Mesothelial cell of epicardium (in vitro differentiated cells): Measurements from ENCODE around the gene PREB. TPM values are rescaled to one million over a fixed set of nuclear protein-coding genes. Genes with fewer than 3 reads are reported as not detected.

Source experiments
- DNase-seq, 2 experiments: peaks; one replicate each; pipeline ENCODE4 v3.0.0; 2021; ENCODE audit warnings: low spot score in 2 of 2; ENCODE audit not compliant: unreplicated experiment in 2 of 2
- H3K27ac Mint-ChIP-seq: 2 replicates; pipeline ENCODE4 v1.8.0; 2021; ENCODE audit warnings: mixed read lengths
- H3K27me3 Mint-ChIP-seq: 2 replicates; pipeline ENCODE4 v1.8.0; 2021; ENCODE audit warnings: low read depth, mixed read lengths
- H3K36me3 Mint-ChIP-seq: 2 replicates; pipeline ENCODE4 v1.8.0; 2021; ENCODE audit warnings: mixed read lengths
- H3K4me1 Mint-ChIP-seq: 2 replicates; pipeline ENCODE4 v1.8.0; 2021; ENCODE audit warnings: mixed read lengths
- H3K4me3 Mint-ChIP-seq: 2 replicates; pipeline ENCODE4 v1.8.0; 2021; ENCODE audit warnings: mild to moderate bottlenecking, moderate library complexity, mixed read lengths
- H3K9me3 Mint-ChIP-seq: 2 replicates; pipeline ENCODE4 v1.8.0; 2021; ENCODE audit warnings: mixed read lengths
- total RNA-seq: library from RNA; stranded (reverse); gene quantifications from 3 replicates; pipeline ENCODE4 v1.2.1, GENCODE V29; 2021
- TF ChIP-seq, protein P1 (sequence below): fragments of 200-600 bp; sonication (generic); IDR thresholded peaks from one replicate; pipeline ENCODE4 v1.5.0; 2021; ENCODE audit warnings: antibody characterized with exemption; ENCODE audit not compliant: unreplicated experiment

Gene PREB
- total RNA-seq, 1 donor from 2014 or later: 41.6 TPM

DNA sequence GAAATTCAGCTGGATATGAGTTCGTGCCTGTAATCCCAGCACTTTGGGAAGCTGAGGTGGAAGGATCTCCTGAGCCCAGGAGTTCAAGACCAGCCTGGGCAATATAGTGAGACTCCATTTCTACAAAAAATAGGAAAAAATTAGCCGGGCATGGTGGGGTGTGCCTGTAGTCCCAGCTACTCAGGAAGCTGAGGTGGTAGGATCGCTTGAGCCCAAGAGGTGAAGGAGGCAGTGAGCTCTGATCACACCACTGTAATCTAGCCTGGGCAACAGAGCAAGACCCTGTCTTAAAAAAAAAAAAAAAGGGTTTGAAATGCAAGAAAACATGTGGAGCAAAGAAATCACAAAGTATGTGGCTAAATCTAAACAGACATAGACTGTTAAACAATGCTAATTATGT is 25.4 kb downstream of the PREB start:
- Mint-ChIP-seq H3K9me3 (no peaks in the 10 kb centered on the region), H3K27ac (no peak overlapping the region), H3K27me3 (peaks cover 25% of the 10 kb centered on the region)

GRCh38 chr2:27108221-27108620 is 26.2 kb downstream of the PREB start:
- Mint-ChIP-seq H3K4me1 (no peaks in the 10 kb centered on the region), H3K27me3 (peaks cover 21% of the 10 kb centered on the region), H3K36me3 (no peaks in the 10 kb centered on the region), H3K9me3 (no peaks in the 10 kb centered on the region), H3K4me3 (no peak overlapping the region), H3K27ac (no peak overlapping the region)
- TF ChIP-seq, protein P1, sequence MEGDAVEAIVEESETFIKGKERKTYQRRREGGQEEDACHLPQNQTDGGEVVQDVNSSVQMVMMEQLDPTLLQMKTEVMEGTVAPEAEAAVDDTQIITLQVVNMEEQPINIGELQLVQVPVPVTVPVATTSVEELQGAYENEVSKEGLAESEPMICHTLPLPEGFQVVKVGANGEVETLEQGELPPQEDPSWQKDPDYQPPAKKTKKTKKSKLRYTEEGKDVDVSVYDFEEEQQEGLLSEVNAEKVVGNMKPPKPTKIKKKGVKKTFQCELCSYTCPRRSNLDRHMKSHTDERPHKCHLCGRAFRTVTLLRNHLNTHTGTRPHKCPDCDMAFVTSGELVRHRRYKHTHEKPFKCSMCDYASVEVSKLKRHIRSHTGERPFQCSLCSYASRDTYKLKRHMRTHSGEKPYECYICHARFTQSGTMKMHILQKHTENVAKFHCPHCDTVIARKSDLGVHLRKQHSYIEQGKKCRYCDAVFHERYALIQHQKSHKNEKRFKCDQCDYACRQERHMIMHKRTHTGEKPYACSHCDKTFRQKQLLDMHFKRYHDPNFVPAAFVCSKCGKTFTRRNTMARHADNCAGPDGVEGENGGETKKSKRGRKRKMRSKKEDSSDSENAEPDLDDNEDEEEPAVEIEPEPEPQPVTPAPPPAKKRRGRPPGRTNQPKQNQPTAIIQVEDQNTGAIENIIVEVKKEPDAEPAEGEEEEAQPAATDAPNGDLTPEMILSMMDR: no peak
- no peak for DNase-seq

More for the DNA sequence above, 25.4 kb downstream of the PREB start:
- Mint-ChIP-seq H3K36me3 (no peaks in the 10 kb centered on the region), H3K4me3 (no peak overlapping the region), H3K4me1 (no peaks in the 10 kb centered on the region)
- TF ChIP-seq, protein P1: no peak
- no peak for DNase-seq

DNA sequence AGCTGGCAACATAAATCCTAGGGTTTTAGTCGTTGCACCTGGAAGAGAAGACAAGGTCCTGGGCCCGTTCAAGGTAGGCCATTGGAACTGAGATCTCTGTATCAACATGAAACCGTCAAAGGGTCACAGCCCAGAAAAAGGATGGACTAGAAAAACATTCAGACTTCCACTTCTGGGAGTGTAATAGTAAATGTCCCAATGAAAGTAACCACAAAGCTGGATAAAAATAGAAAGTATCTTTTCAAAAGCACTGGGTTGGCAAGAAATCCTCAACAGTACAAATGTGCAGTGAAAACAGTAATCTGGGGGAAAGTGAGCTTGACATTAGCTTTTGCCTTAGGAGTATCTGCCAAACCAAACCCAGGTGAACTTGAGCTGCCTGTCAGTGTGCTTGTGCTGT is 28.5 kb downstream of the PREB start:
- H3K4me1 Mint-ChIP-seq: no peaks in the 10 kb centered on the region
- no peaks in the 10 kb centered on the region for H3K36me3 Mint-ChIP-seq
- no peak overlapping the region for H3K27ac Mint-ChIP-seq
- no peaks in the 10 kb centered on the region for H3K9me3 Mint-ChIP-seq
- TF ChIP-seq, protein P1: no peak
- no peak overlapping the region for H3K4me3 Mint-ChIP-seq
- DNase-seq: no peak
- peaks cover 17% of the 10 kb centered on the region for H3K27me3 Mint-ChIP-seq

DNA sequence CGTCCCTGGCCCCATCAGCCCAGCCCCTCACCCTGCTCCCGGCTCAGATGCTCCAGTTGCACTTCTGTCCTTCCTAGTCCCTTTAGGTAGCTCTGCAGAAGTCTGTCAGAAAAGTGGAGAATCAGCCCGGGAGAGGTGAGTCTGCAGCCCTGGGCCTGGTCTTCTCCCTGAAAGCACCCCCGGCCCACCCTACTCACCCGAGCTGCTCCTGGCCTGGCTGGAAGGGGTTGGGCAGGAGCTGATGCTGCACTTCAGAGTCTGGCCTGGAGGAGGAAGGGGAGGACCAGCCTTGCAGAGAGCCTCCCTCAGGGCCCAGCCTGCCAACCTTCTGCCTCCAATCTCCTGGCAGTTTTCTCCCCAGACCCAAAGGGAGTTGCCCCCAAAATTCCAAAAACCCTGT is 32.1 kb downstream of the PREB start:
- H3K36me3 Mint-ChIP-seq: no peaks in the 10 kb centered on the region
- H3K4me1 Mint-ChIP-seq: no peaks in the 10 kb centered on the region
- H3K9me3 Mint-ChIP-seq: no peaks in the 10 kb centered on the region
- no peak overlapping the region for H3K27ac Mint-ChIP-seq
- no peak for DNase-seq
- no peak overlapping the region for H3K4me3 Mint-ChIP-seq
- TF ChIP-seq, protein P1: no peak
- H3K27me3 Mint-ChIP-seq: peaks cover 13% of the 10 kb centered on the region

GRCh38 chr2:27100036-27100435 is 34.4 kb downstream of the PREB start:
- Mint-ChIP-seq H3K36me3 (no peaks in the 10 kb centered on the region), H3K9me3 (no peaks in the 10 kb centered on the region), H3K27ac (no peak overlapping the region), H3K27me3 (peaks cover 6% of the 10 kb centered on the region), H3K4me1 (peaks cover 9% of the 10 kb centered on the region), H3K4me3 (no peak overlapping the region)
- TF ChIP-seq, protein P1: no peak
- DNase-seq: no peak
